SIG-M5 (cell line): ENCODE results near the gene SLC26A2.
"Not testable (repeated sequence)": the region's sequence is repeated elsewhere in the genome, so short reads cannot be mapped to it uniquely, and the experiment has no call there.

ENCODE experiments used
- DNase-seq: peaks from one replicate; lab custom pipeline; 2025; lab: John Stamatoyannopoulos, UW

SLC26A2 gene

DNA sequence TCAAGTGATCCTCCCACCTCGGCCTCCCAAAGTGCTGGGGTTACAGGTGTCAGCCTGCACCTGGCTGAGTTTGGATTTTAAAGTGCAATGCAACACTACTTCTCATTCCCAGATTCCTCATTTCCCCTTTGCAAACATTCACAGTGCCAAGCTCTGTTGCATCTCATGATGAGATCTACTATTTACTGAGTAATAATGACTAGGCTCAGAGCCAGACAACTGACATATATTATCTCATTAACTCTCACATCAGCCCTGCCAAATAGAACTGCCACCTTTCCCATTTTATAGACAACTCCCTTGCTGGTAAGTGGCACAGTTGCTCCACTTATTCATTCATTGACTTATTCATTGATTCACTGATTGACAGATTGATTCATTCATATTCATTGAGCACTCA lies 22.9 kb upstream of the SLC26A2 start:
- DNase-seq = no peak

DNA sequence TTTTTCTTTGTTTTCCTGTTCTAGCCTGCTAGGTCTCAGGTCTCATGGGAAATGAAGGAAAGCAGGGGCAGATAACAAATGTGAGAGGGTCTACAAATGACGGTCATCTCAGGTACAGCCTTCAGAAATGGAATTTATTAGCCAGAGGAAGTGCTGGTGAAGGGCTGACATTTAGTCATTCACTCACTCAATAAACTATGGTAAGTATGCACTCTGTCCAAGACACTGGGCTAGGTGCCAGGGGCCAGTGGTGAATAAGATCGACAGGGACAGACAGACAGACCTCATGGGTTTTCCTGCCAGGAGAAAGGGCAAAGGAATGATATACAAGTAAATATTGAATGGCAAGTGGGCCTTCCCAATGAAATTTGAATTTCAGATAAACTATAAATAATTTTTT lies 22.3 kb upstream of the SLC26A2 start:
- no peak for DNase-seq

DNA sequence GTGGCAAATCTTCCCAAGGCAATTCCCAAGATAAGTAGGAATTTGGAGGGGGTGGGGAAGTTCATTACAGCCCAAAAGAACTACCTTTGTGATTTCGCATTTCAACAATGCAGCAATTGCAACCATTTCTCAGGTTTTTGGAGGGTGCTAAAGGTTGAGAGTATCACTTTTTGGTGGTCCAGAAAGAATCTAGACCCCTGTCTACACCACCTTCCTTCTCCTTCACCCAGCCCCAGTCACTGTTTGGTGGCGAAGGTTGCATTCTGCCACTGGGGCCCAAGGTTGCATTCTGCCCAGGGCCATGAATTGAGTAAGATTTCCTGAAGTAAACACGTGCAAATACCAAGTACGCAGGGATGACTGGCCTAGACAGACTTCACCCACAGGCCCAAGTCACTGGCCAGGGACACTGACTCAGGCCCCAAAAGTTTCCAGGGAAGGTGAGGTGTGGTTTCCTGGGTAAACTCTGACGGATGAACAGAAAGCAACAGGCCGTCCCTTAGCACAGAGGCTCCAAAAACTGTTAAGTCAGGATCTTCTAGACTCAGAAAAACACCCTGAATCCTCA lies 21.7 kb upstream of the SLC26A2 start:
- DNase-seq = no peak

DNA sequence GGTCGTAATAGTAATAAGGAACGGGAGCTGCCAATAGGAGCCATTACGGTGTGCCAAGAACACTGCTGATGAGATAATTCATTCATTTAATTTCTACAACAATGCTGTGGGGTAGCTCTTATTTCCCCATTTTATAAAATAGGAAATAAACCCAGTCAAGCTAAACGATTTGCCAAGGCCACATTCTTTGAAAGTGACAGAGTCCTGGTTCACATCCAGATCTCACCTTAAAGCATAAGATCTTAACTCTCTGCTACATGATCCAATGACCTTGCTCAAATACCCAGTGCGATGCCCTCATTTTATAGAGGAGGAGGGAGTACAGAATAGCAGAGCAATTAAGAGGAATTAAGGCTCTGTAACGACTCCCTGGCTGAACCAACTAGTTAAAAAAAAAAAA lies 21.0 kb upstream of the SLC26A2 start:
- DNase-seq = no peak

DNA sequence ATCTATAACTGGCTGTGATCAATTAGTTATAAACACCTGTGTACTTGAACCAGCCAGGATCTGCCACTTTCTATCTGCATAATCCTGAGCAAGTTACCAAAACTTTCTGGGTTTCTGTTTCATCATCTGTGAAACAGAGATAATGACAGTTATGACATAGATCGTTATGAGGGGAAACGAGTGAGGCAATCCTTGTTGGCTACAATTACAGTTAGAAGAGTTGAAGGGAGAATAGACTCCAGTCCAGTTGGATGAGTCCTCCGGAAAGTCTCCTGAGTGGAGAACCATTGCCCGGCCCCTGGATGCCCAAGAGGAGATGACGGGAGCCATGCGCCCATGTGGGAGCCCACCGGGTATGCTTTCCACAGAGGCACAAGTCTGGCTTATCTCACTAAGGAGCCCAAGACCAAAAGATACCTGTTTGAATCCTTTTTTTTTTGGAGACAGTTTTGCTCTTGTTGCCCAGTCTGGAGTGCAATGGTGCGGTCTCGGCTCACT lies 20.4 kb upstream of the SLC26A2 start:
- peak; percentile 81 for DNase-seq

DNA sequence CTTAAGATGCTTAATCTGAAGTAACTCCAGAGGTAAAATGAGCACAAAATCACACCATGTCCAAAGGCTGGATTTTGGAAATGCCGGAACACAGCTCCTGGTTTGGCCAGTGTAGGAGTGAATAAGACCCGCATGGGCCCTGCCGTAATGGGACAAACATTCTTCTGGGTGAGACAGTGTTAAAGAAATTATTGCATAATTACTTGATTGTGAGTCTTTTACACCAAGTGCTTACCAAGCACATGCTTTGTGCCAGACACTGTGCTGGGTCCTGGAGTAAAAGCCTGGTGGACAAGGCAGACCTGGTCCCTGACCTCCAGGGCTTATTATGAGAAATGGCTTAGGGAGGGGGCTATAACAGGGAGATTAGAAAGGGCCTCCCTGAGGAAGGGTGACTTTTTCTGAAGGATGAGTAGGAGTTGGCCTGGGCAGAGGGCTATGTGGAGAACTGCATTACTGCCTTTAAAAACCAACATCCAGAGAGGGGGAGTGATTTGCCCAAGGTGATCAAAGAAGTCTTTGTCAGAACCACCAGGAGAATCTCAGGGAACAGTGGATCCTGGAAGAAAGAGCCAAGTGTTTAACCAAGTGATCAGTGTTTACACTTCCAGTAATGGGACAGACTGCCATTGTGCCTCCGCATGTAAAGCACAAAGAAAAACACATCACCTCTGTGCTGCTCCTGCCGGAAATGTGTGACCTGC lies 19.5 kb upstream of the SLC26A2 start:
- DNase-seq = no peak

DNA sequence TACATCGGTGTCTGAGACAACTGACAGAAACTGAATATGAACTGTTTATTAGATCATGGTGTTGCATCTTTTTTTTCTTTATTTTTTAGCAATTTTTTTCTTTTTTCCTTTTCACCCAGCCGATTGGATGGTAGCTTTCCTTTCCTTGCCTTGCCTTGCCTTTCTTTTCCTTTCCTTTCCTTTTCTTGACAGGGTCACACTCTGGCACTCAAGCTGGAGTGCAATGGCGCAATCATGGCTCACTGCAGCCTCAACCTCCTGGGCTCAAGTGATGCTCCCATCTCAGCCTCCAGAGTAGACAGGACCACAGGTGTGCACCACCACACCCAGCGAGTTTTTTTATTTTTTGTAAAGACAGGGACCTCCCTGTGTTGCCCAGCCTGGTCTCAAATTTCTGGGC lies 18.8 kb upstream of the SLC26A2 start:
- no peak for DNase-seq

DNA sequence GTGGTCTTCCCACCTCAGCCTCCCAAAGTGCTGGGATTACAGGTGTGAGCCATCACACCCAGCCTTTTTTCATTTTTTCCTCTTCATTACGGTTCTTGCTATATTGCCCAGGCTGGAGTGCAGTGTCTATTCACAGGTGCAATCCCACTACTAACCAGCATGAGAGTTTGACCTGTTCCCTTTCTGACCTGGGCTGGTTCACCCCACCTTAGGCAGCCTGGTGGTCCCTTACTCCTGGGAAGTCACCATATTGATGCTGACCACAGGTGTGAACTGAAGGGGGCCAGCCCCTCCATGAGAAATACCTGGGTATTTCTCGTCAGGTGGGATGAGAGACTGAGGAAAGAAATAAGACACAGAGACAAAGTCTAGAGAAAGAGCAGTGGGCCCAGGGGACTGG lies 18.4 kb upstream of the SLC26A2 start:
- no peak for DNase-seq

DNA sequence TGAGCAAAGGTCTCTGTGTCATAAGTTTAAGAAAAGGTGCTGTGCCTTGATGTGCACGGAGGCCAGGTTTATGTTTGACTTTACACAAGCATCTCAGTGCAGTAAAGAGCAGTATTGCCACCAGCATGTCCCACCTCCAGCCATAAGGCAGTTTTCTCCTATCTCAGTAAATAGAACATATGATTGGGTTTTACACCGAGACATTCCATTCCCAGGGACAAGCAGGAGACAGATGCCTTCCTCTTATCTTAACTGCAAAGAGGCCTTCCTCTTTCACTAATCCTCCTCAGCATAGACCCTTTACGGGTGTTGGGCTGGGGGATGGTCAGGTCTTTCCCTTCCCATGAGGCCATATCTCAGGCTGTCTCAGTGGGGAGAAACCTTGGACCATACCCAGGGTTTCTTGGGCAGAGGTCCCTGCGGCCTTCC lies 17.8 kb upstream of the SLC26A2 start:
- not testable (repeated sequence) for DNase-seq

DNA sequence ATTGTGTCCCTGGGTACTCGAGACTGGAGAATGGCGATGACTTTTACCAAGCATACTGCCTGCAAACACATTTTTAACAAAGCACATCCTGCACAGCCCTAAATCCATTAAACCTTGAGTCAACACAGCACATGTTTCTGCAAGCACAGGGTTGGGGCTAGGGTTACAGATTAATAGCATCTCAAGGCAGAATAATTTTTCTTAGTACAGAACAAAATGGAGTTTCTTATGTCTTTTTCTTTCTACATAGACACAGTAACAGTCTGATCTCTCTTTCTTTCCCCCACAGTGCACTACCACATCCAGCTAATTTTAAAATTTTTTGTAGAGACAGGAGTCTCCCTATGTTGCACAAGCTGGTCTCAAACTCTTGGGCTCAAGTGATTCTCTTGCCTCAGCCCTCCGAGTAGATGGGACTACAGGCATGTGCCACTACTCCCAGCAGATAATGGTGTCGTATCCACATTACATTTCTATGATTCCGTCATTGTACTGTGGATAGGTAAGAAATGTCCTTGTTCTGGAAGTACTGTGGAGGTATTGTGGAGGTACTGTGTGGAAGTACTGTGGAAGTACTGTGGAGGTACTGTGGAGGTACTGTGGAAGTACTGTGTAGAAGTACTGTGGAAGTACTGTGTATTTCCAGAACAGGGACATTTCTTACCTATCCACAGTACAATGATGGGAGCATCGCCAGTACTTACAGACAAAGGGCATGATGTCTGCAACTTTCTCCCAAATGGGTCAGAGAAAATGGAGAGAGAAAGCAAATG lies 17.2 kb upstream of the SLC26A2 start:
- DNase-seq = not testable (repeated sequence)

DNA sequence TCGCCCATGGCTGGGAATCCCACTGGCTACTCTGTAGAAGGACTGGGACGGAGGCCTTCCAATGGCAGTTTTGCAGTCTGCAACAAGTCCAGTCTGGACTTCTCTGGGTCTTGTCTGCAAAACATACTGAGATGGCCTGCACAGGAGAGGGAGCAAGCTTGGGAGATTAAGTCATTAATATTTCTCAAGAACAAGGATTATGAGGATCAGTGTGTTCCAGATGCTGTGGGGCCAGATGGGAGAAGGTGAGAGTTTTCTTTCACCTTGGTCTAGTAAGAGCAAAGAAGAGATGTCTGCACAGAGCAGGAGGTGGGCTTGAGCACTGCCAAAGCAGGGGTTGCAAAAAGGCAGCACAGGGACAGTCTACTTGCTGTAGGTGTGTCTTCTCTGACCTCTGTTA lies 15.9 kb upstream of the SLC26A2 start, which contains the start of gene PDE6A:
Gene PDE6A (minus strand): TSS at position 128 of the 400 bp plus-strand sequence. CDS start 120 bp downstream, at position 8.
- DNase-seq = no peak

DNA sequence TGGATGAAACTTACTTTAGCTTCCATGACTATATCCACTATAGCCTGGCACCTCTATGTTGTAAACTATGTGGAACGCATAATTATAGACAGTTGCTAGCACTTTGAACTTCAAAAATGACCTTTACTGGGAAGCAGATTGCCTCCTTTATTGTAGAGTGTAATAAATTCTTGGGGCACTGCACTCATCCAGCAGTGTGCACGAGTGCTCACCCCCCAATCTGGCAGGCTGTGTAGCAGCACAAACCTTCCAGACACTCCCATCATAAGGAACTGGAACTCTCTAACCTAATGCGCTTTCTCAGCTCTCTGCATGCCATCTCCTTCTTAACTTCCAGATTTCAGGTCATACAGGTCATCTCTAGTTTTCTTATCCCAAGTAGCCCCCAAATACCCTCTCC lies 14.4 kb upstream of the SLC26A2 start:
- DNase-seq = no peak

DNA sequence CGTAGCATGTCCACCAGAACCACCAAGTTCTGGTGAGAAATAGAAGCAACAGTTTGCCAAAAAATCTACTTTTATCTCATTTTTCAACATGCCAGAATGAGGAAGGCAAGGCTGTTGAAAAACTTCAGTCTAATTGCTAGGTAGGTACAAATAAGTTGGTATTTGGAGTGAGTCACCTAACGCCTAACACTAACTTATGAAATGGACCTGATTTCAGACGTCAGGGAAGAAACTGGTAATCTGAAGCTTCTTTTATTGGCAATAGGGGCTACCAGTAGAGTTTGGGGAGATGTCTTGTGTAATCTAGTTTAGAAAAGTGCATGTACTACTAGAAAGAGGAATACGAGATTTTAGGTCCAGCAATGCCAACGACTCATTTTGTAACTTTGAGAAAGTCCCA lies 11.6 kb upstream of the SLC26A2 start:
- no peak for DNase-seq

DNA sequence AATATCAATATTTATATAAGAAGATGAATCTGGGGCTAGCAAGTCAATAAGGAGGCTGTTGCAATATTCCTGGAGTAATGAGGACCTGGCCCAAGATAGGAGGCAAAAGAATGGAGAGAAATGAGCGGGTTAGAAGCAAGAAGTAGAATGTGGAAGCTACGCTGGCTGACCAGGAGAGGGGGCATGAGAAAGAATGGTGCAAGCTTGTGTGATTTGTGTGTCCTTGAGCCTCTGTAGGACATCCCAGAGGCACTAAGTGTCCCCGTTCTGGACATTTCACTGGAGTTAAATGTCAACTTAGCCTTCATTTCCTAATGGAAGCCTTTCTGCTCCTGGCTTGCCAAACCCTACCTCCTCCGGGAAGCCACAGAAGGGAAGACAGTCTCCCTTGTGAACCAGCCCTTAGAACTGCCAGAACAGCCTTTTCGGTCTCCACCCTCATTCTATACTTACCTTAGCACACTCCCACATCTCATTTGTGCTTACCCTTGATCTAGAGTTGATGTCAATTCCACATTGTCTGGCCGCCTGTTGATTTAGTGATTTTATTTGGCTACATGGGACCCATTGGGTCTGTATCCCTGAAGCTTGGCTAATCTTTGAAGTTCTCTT lies 9.3 kb upstream of the SLC26A2 start:
- no peak for DNase-seq

DNA sequence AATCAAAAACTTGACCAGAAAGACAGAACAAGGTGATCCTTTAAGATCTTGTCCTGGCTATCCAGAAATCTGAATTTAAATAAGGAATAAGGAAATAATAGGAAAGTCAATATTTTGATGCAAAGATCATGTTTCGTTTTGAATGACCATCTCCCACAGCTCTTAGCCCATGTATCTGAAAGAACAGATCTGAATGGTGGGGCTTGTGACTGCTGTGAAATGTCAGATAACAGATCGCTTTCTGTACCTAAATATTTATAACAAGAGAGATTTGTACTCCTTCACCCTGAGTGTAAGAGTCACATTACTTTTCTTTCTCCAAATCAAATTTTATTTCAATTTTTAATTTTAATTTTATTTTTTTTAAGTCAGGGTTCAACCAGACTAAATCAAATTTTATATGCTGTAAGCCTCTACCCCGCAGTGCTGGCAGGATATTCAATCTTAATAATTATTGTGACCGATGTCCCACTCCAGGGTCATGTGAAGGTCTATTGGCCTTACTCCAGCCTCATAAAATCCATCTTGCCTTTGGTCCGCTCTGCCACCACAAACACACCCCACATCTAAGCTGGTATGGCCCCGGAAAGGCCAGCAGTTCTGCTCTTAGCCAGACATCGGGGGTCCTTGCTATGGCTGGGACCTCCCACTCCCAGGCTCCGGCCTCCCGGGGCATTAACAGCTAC lies 7.0 kb upstream of the SLC26A2 start:
- DNase-seq = no peak

DNA sequence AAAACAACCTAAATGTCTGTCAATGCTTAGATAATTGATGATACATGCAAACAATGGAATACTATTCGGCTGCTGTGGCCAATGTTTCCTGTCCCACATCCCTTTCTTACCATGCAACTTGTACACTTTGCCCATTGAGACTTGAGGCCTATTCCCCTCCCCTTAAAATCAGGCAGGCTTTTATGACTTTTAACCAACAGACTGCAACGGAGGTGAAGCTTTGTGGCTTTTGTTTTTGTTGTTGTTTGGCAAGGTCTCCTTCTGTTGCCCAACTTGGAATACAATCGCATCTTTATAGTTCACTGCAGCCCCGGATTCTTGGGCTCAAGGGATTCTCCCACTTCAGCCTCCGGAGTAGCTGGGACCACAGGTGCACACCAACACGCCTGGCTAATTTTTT lies 5.8 kb upstream of the SLC26A2 start:
- no peak for DNase-seq

DNA sequence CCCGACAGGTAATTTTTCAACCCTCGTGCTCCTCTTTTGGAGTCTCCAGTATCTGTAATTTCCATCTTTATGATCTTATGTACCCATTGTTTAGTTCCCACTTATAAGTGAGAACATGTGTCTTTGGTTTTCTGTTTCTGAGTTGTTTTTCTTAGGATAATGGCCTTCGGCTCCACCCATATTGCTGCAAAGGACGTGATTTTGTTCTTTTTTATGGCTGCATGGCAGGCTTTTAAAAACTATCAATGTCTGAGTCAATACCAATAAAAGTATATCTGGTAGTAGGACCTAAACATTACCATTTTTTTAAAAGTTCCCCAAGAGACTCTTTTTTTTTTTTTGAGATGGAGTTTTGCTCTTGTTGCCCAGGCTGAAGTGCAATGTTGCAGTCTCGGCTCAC lies 3.9 kb upstream of the SLC26A2 start:
- DNase-seq = no peak

DNA sequence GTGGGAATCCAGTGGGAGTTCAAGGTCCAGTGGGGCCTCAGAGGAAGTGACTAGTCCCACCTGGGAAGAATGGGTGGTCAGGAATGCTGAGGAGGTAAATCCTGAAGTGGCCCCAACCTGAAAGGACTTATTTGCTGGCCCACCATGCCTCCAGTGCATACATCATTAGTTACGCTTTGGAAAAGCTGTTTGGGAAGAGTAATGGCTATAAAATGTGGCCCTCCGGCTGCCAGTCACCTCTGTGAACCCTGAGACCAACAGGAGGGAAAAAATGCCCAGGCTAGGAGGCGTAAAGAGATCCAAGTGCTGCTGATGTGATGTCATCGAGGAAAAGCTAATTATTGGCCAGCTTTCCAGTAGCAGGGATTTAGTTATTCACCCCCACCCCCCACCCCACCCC lies 2.7 kb upstream of the SLC26A2 start:
- no peak for DNase-seq

DNA sequence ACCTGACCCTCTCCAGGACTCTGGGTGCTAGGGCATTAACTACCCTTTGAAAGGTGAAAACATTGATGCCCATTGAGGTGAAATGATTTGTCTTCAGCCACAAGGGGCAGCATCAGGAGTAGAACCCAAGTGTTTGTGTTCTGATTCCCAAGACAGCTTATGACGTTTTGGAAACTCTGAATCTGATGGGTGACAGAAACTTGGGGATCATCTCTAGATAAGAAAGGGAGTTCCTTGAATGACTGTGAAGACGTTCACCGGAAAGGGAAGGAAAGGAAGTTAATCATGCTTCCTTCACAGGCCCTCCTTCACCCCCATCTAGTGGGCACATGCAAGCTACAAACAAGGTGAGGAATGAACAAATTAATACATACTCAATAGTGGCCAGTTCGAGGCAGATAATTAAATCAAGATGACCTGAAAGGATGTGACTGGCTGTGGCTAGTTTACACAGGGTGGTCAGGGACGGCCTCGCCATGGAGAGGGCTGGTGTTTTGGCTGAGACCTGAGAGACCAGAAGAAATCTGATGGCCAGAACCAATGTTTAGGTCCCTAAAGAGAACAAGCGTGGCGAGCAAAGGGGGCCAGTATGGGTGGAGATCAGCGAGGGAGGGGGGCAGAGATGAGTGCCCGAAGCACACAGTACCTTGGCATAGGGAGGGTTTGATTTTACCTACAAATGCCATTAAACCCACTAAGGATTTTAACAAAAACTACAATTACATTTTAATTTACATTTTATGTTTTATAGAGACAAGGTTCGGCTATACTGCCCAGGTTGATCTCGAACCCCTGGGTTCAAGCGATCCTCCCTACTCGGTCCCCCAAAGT lies 937 bp upstream of the SLC26A2 start:
- peak; percentile 58 for DNase-seq

DNA sequence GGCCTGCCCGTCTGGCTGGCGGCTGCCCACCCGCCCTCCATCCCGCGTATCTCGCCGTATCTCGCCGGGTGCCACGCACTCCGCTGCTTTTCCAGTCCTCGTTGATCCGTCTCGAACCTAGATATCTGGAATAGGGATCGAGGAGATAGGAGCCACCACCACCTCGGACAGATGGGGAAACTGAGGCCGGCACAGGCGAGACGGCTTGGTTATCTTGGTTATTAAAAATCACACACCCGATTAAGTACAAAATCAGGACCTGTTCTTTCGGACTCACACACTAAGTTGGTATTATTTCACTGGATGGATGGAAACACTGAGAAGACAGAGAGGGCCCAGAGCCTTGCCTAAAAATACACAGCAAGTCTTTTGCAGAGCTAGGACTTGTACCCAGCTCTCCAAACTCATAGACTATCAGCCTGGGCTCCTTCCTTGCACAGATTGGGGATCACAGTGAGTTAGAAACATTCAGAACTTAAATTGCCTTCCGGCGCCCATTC lies 678 bp downstream of the SLC26A2 start:
- no peak for DNase-seq

DNA sequence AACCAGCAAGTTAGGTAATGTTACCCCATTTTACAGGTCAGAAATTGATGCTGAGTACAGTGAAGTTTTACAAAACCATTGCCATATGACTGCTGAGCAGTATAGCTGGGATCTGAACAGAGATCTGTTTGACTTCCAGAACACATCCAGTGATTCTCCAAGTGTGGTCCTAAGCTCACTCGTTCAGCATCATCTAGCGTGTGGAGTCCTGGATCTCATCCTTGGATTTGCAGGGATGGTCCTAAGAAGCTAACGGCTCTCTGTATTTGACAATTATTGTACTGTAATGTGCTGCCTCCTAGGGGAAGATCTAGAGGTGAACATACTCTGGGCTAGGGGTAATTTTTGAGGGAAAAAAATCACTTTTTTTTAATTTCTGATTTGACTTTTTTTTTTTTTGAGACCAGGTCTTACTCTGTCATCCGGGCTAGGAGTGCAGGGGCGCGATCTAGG lies 1.4 kb downstream of the SLC26A2 start:
- DNase-seq = no peak
